ENCODE results near the gene TBC1D1. TPM values are rescaled to one million over a fixed set of nuclear protein-coding genes. Genes with fewer than 3 reads are reported as not detected.
A peak's percentile ranks its signal among the peaks of the same experiment; 100 is the strongest.

Gene TBC1D1
- total and polyA plus RNA-seq, 2 donors (not counting 1 experiment from before 2014, with no cell fraction given) = 39.7 to 90.0 TPM

- no peaks in the 10 kb centered on the region for H3K9me3 ChIP-seq (ENCODE audit: control insufficient read depth, insufficient read depth, low read depth, low read length)
- peaks cover 6% of the 10 kb centered on the region for H3K4me1 ChIP-seq (ENCODE audit: control insufficient read depth, extremely low read depth, insufficient read depth, low read length)
- H3K4me2 ChIP-seq (ENCODE audit: extremely low read depth, insufficient read depth, low read length) = no peak overlapping the region
- no peak overlapping the region for H3K9ac ChIP-seq (ENCODE audit: insufficient read depth, low read length)
- H3K79me2 ChIP-seq (ENCODE audit: control insufficient read depth, insufficient read depth, low read length) = no peaks in the 10 kb centered on the region
- H3K4me3 ChIP-seq (replicated peaks in 1 of 4; ENCODE audit: control extremely low read depth in 1 of 4, insufficient read depth in 1 of 4, low read depth in 3 of 4, low read length in 4 of 4) = no peak overlapping the region
- TF ChIP-seq CTCF (conservative IDR thresholded peaks at IDR 0.05 in 1 of 2, IDR thresholded peaks at IDR 0.05 in 1 of 2; ENCODE audit: low read depth in 1 of 2, low read length in 2 of 2) (no peak), EZH2 (IDR thresholded peaks at IDR 0.05; ENCODE audit: low read length, missing control alignments) (no peak)
- no peak overlapping the region for H3K27ac ChIP-seq (ENCODE audit: insufficient read depth, low read length)
- H4K20me1 ChIP-seq (ENCODE audit: control insufficient read depth, extremely low read depth, insufficient read depth, low read length) = no peaks in the 10 kb centered on the region
- peak; percentile 34 to 64 for DNase-seq (ENCODE audit: low read depth in 2 of 2)
- no peaks in the 10 kb centered on the region for H3K36me3 ChIP-seq (ENCODE audit: control insufficient read depth, insufficient read depth, low read length)
- H3K27me3 ChIP-seq (ENCODE audit: control insufficient read depth, insufficient read depth, low read length) = no peaks in the 10 kb centered on the region
- no peak overlapping the region for H2AFZ ChIP-seq (ENCODE audit: low read length)
These were observed 170.0 kb downstream of the TBC1D1 start for GRCh38 chr4:38060829-38061431.

- H3K27ac ChIP-seq (ENCODE audit: insufficient read depth, low read length) = peak overlapping the region; percentile 46
- TF ChIP-seq EZH2 (IDR thresholded peaks at IDR 0.05; ENCODE audit: low read length, missing control alignments) (no peak), CTCF (conservative IDR thresholded peaks at IDR 0.05 in 1 of 2, IDR thresholded peaks at IDR 0.05 in 1 of 2; ENCODE audit: low read depth in 1 of 2, low read length in 2 of 2) (peak; percentile 77 to 88)
- H3K9me3 ChIP-seq (ENCODE audit: control insufficient read depth, insufficient read depth, low read depth, low read length) = no peaks in the 10 kb centered on the region
- peak overlapping the region in 3 of 4 experiments; percentile 26 to 49 (median 47) for H3K4me3 ChIP-seq (replicated peaks in 1 of 4; ENCODE audit: control extremely low read depth in 1 of 4, insufficient read depth in 1 of 4, low read depth in 3 of 4, low read length in 4 of 4)
- peak overlapping the region; percentile 11 for H3K9ac ChIP-seq (ENCODE audit: insufficient read depth, low read length)
- peak; percentile 57 to 86 for DNase-seq (ENCODE audit: low read depth in 2 of 2)
- peak overlapping the region; percentile 79 for H3K4me2 ChIP-seq (ENCODE audit: extremely low read depth, insufficient read depth, low read length)
- H4K20me1 ChIP-seq (ENCODE audit: control insufficient read depth, extremely low read depth, insufficient read depth, low read length) = no peaks in the 10 kb centered on the region
- peaks cover 1% of the 10 kb centered on the region for H3K36me3 ChIP-seq (ENCODE audit: control insufficient read depth, insufficient read depth, low read length)
- H3K27me3 ChIP-seq (ENCODE audit: control insufficient read depth, insufficient read depth, low read length) = no peaks in the 10 kb centered on the region
- H3K79me2 ChIP-seq (ENCODE audit: control insufficient read depth, insufficient read depth, low read length) = no peaks in the 10 kb centered on the region
- peaks cover 6% of the 10 kb centered on the region for H3K4me1 ChIP-seq (ENCODE audit: control insufficient read depth, extremely low read depth, insufficient read depth, low read length)
- H2AFZ ChIP-seq (ENCODE audit: low read length) = peak overlapping the region; percentile 22
These were observed 171.3 kb downstream of the TBC1D1 start for GRCh38 chr4:38062088-38062775.

- no peak overlapping the region for H3K27ac ChIP-seq (ENCODE audit: insufficient read depth, low read length)
These were observed 171.9 kb downstream of the TBC1D1 start for GRCh38 chr4:38062776-38063097.

More at GRCh38 chr4:38062776-38063097, 171.9 kb downstream of the TBC1D1 start:
- peaks cover 6% of the 10 kb centered on the region for H3K4me1 ChIP-seq (ENCODE audit: control insufficient read depth, extremely low read depth, insufficient read depth, low read length)
- H4K20me1 ChIP-seq (ENCODE audit: control insufficient read depth, extremely low read depth, insufficient read depth, low read length) = no peaks in the 10 kb centered on the region
- TF ChIP-seq EZH2 (IDR thresholded peaks at IDR 0.05; ENCODE audit: low read length, missing control alignments) (no peak), CTCF (conservative IDR thresholded peaks at IDR 0.05 in 1 of 2, IDR thresholded peaks at IDR 0.05 in 1 of 2; ENCODE audit: low read depth in 1 of 2, low read length in 2 of 2) (no peak)
- H3K36me3 ChIP-seq (ENCODE audit: control insufficient read depth, insufficient read depth, low read length) = peaks cover 1% of the 10 kb centered on the region
- H3K27me3 ChIP-seq (ENCODE audit: control insufficient read depth, insufficient read depth, low read length) = no peaks in the 10 kb centered on the region
- H3K9me3 ChIP-seq (ENCODE audit: control insufficient read depth, insufficient read depth, low read depth, low read length) = no peaks in the 10 kb centered on the region
- H3K79me2 ChIP-seq (ENCODE audit: control insufficient read depth, insufficient read depth, low read length) = no peaks in the 10 kb centered on the region
- no peak overlapping the region for H3K4me3 ChIP-seq (replicated peaks in 1 of 4; ENCODE audit: control extremely low read depth in 1 of 4, insufficient read depth in 1 of 4, low read depth in 3 of 4, low read length in 4 of 4)
- DNase-seq (ENCODE audit: low read depth in 2 of 2) = no peak
- peak overlapping the region; percentile 10 for H3K4me2 ChIP-seq (ENCODE audit: extremely low read depth, insufficient read depth, low read length)
- H3K9ac ChIP-seq (ENCODE audit: insufficient read depth, low read length) = no peak overlapping the region
- peak overlapping the region; percentile 4 for H2AFZ ChIP-seq (ENCODE audit: low read length)
